WI38 (cell line): ENCODE data around the gene RBM14.

Experiments
- H3K4me3 ChIP-seq: 2 replicates; pipeline ENCODE4 v1.5.1; 2011; ENCODE audit warnings: low read depth, mild to moderate bottlenecking, control low read depth, low read length
- TF ChIP-seq, protein P1 (sequence below): IDR thresholded peaks from 2 replicates; pipeline ENCODE4 v1.5.1; 2012; ENCODE audit warnings: low read depth, mild to moderate bottlenecking, control low read depth, low read length

RBM14 gene

GRCh38 chr11:66592457-66593302 lies 23.8 kb upstream of the RBM14 start, which contains the start of the genes CCDC87 and CCS:
Gene CCDC87, minus strand, starts transcription at chr11:66593063. Its CDS starts 48 bp downstream, at chr11:66593015.
Gene CCS, plus strand, starts transcription at chr11:66593185. Its CDS starts 77 bp downstream, at chr11:66593262.
- peak within 1 kb of the TSS; percentile 89 for H3K4me3 ChIP-seq
- TF ChIP-seq, protein P1, sequence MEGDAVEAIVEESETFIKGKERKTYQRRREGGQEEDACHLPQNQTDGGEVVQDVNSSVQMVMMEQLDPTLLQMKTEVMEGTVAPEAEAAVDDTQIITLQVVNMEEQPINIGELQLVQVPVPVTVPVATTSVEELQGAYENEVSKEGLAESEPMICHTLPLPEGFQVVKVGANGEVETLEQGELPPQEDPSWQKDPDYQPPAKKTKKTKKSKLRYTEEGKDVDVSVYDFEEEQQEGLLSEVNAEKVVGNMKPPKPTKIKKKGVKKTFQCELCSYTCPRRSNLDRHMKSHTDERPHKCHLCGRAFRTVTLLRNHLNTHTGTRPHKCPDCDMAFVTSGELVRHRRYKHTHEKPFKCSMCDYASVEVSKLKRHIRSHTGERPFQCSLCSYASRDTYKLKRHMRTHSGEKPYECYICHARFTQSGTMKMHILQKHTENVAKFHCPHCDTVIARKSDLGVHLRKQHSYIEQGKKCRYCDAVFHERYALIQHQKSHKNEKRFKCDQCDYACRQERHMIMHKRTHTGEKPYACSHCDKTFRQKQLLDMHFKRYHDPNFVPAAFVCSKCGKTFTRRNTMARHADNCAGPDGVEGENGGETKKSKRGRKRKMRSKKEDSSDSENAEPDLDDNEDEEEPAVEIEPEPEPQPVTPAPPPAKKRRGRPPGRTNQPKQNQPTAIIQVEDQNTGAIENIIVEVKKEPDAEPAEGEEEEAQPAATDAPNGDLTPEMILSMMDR: peak; percentile 56

DNA sequence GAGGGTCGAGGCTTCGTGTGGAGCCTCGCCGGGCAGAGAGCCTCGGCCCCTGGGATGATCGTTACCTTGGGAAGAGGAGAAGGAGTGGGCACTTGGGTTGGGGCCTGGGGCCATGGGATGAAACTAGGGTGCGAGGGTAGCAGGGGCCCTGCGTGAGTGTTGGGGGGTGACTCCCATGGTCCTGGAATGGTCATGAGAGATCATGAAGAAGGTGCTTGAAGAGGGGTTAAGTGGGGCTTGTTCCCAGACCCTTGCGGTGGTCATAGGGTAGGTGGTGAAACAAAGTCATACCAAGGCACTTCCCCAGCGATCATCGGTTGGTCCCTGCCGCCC lies 23.2 kb upstream of the RBM14 start:
- peak overlapping the region; percentile 89 for H3K4me3 ChIP-seq
- TF ChIP-seq, protein P1: no peak

- H3K4me3 ChIP-seq: peak overlapping the region; percentile 89
- TF ChIP-seq, protein P1: no peak
These were observed 22.8 kb upstream of the RBM14 start for GRCh38 chr11:66593650-66594049.

DNA sequence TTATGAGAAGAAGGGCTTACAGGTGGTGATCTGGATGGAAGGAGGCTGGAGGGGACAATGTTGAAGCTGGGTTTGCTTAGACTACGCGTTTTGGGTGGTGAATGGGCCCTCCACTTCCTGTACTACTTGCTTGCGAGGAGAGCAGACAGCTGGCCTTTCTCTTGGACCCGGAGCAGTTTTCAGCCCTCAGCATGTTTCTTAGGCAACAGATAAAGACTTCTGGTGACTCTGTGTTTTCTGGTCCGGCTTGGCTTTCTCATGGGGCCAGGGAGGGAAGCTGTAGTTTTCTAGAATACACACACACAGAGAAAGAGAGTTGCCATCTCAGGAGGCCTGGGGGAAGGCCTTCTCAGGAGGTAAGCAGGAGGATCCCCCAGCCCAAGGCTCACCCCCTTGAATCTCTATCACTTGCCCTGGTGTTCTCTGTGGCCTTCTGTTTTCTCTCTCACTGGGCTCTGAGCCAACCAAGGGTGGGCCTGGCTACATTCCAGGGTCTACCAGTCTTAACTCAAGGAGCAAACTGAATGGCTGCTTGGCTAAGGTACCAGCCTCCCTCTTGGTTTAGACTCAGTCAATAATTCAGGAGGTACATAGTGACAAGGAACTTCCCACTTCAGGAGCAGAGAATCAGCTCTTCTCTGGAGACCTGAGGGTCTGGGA lies 21.1 kb upstream of the RBM14 start:
- TF ChIP-seq, protein P1: no peak
- H3K4me3 ChIP-seq: no peak overlapping the region

GRCh38 chr11:66598993-66599392 lies 17.4 kb upstream of the RBM14 start:
- H3K4me3 ChIP-seq: no peak overlapping the region
- TF ChIP-seq, protein P1: no peak

- TF ChIP-seq, protein P1: no peak
- H3K4me3 ChIP-seq: no peak overlapping the region
These were observed 16.2 kb upstream of the RBM14 start for GRCh38 chr11:66600219-66600618.
